Neural progenitor cell (in vitro differentiated cells): ENCODE measurements around the gene UNC13C.

ENCODE experiments used
- EZH2 ChIP-seq: fragments of 200-600 bp; sonication (generic); IDR thresholded peaks from 2 replicates; pipeline ENCODE4 v1.6.1; 2017; ENCODE audit warnings: antibody characterized with exemption, mild to moderate bottlenecking, moderate library complexity
- EZH2phosphoT487 ChIP-seq: fragments of 200-600 bp; sonication (generic); IDR thresholded peaks from 2 replicates; pipeline ENCODE4 v1.6.1; 2017; ENCODE audit warnings: antibody characterized with exemption
- TF ChIP-seq, protein P1 (sequence below): fragments of 200-600 bp; sonication (generic); IDR thresholded peaks from 2 replicates; pipeline ENCODE4 v1.5.1; 2017; ENCODE audit warnings: antibody characterized with exemption, mild to moderate bottlenecking

DNA sequence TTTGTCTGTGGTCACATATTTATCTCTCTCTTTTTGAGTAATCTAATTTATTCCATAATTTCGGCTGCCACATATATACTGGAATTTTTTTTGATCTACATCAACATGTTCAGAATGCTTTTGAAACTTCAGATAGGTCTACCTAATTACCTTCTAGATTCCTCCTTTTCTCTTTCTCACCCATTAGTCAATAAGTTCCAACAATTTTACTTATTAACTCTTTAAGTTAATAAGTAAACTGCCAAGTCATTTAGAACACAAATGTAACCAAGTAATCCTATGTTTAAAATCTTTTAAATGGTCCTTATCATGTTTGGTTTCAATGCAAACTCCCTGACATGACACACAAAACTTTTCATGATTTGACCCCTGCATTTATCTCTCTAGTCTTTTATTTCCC lies 410.5 kb downstream of the UNC13C start:
- TF ChIP-seq, protein P1, sequence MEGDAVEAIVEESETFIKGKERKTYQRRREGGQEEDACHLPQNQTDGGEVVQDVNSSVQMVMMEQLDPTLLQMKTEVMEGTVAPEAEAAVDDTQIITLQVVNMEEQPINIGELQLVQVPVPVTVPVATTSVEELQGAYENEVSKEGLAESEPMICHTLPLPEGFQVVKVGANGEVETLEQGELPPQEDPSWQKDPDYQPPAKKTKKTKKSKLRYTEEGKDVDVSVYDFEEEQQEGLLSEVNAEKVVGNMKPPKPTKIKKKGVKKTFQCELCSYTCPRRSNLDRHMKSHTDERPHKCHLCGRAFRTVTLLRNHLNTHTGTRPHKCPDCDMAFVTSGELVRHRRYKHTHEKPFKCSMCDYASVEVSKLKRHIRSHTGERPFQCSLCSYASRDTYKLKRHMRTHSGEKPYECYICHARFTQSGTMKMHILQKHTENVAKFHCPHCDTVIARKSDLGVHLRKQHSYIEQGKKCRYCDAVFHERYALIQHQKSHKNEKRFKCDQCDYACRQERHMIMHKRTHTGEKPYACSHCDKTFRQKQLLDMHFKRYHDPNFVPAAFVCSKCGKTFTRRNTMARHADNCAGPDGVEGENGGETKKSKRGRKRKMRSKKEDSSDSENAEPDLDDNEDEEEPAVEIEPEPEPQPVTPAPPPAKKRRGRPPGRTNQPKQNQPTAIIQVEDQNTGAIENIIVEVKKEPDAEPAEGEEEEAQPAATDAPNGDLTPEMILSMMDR, result no peak
- TF ChIP-seq EZH2 (no peak), EZH2phosphoT487 (no peak)
